ENCODE data around the gene MMAA. TPM values are rescaled to one million over a fixed set of nuclear protein-coding genes. Genes with fewer than 3 reads are reported as not detected.

Gene MMAA
- total RNA-seq, 1 donor from 2014 or later: 2.3 TPM

DNA sequence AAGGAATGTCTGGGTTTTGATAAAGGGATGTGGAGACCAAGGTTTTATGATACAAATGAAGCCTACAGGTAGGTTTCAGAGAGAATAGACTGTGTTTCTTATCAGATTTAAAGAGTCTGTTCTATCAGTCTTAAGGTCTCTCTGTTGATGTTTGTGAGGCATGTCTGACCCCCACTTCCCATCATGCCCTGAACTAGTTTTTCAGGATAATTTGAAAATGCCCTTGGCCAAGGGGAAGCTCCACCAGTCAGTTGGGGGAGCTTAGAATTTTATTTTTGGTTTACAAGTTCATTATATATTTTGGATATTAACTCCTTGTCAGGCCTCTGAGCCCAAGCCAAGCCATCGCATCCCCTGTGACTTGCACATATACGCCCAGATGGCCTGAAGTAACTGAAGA lies 79.3 kb downstream of the MMAA start:
- Histone ChIP-seq H2AFZ (replicated peaks) (no peak overlapping the region), H3F3A (ENCODE audit: low read depth) (no peaks in the 10 kb centered on the region), H3K27ac (no peak overlapping the region), H4K20me1 (ENCODE audit: low read depth) (no peaks in the 10 kb centered on the region), H3K79me2 (ENCODE audit: low read depth) (no peaks in the 10 kb centered on the region), H3K9me3 (ENCODE audit: low read depth) (no peaks in the 10 kb centered on the region), H3K4me1 (no peaks in the 10 kb centered on the region), H3K9ac (no peak overlapping the region), H3K4me2 (no peak overlapping the region), H3K4me3 (no peak overlapping the region), H3K36me3 (no peaks in the 10 kb centered on the region), H3K27me3 (no peaks in the 10 kb centered on the region)
- H3K36me3 Mint-ChIP-seq: no peaks in the 10 kb centered on the region
- H3K27ac Mint-ChIP-seq: no peak overlapping the region
- no peaks in the 10 kb centered on the region for H3K4me1 Mint-ChIP-seq
- peaks cover 15% of the 10 kb centered on the region for H3K9me3 Mint-ChIP-seq
- peaks cover 5% of the 10 kb centered on the region for H3K27me3 Mint-ChIP-seq (ENCODE audit: insufficient read depth, low read depth)
- no peak for DNase-seq (ENCODE audit: low spot score)
- TF ChIP-seq, protein P1, sequence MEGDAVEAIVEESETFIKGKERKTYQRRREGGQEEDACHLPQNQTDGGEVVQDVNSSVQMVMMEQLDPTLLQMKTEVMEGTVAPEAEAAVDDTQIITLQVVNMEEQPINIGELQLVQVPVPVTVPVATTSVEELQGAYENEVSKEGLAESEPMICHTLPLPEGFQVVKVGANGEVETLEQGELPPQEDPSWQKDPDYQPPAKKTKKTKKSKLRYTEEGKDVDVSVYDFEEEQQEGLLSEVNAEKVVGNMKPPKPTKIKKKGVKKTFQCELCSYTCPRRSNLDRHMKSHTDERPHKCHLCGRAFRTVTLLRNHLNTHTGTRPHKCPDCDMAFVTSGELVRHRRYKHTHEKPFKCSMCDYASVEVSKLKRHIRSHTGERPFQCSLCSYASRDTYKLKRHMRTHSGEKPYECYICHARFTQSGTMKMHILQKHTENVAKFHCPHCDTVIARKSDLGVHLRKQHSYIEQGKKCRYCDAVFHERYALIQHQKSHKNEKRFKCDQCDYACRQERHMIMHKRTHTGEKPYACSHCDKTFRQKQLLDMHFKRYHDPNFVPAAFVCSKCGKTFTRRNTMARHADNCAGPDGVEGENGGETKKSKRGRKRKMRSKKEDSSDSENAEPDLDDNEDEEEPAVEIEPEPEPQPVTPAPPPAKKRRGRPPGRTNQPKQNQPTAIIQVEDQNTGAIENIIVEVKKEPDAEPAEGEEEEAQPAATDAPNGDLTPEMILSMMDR (IDR thresholded peaks at IDR 0.05): no peak
- no peak for TF ChIP-seq EZH2phosphoT487 (IDR thresholded peaks at IDR 0.05)
- no peak overlapping the region for H3K4me3 Mint-ChIP-seq

DNA sequence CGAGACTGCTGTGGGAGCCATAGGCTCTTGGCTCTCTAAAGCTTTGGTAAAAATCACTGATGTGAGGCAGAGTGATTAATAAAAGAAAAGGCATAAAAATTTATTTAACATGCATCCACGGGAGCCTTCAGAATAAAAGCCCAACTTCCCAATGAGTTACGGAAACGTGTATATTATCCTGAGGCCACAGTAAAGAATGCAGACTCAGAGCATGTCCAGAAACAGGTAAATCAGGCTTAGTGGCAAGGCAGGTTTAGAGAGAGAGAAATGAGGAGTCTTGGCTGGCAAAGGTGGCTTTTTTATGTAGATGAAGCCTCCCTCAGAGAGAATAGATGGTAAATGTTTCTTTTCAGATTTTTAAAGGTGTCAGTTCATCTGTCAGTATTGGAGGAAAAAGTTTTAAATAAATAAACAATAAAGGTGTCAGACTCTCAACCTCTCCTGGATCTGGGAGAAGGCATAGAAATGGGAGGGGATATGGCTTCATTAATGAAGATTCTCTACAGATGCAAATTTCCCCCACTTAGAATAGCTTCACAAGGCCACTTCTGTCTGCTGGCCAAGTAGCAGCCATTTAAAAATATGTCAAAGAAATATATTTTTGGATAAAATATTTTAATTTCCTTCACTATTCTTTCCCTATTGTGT lies 84.8 kb downstream of the MMAA start:
- no peak overlapping the region for H3K4me3 Mint-ChIP-seq
- Histone ChIP-seq H3K36me3 (no peaks in the 10 kb centered on the region), H3K79me2 (ENCODE audit: low read depth) (no peaks in the 10 kb centered on the region), H2AFZ (replicated peaks) (no peak overlapping the region), H4K20me1 (ENCODE audit: low read depth) (no peaks in the 10 kb centered on the region), H3K9me3 (ENCODE audit: low read depth) (no peaks in the 10 kb centered on the region), H3K9ac (no peak overlapping the region), H3K4me3 (no peak overlapping the region), H3K4me2 (no peak overlapping the region), H3K4me1 (no peaks in the 10 kb centered on the region), H3K27ac (no peak overlapping the region), H3K27me3 (no peaks in the 10 kb centered on the region), H3F3A (ENCODE audit: low read depth) (no peaks in the 10 kb centered on the region)
- no peak for DNase-seq (ENCODE audit: low spot score)
- H3K27ac Mint-ChIP-seq: no peak overlapping the region
- peaks cover 3% of the 10 kb centered on the region for H3K27me3 Mint-ChIP-seq (ENCODE audit: insufficient read depth, low read depth)
- H3K4me1 Mint-ChIP-seq: no peaks in the 10 kb centered on the region
- TF ChIP-seq, protein P1 (IDR thresholded peaks at IDR 0.05): no peak
- TF ChIP-seq EZH2phosphoT487 (IDR thresholded peaks at IDR 0.05): no peak
- no peak for TF ChIP-seq EZH2 (IDR thresholded peaks at IDR 0.05)
- H3K36me3 Mint-ChIP-seq: no peaks in the 10 kb centered on the region
- H3K9me3 Mint-ChIP-seq: peaks cover 5% of the 10 kb centered on the region

DNA sequence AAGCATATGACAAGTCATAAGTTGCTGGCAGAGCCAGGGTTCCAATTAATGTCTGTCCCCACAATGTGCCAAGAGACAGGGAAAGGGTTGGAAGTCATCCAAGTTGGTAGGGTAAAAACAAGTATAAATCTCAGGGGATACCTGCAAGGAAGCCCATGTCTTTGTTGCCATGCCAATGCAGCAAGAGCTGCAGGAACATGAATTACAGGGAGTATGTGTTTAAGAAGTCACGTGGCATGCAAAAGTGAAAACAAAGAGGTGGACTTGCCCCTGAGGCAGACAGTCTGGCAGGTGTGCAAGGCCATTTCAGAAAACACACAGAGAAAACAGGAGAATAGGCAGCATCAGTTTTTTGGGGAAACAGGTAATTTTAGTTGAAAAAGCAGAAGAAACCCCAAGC lies 90.2 kb downstream of the MMAA start:
- no peaks in the 10 kb centered on the region for H3F3A ChIP-seq (ENCODE audit: low read depth)
- Mint-ChIP-seq H3K9me3 (peaks cover 30% of the 10 kb centered on the region), H3K4me3 (no peak overlapping the region), H3K36me3 (peaks cover 2% of the 10 kb centered on the region), H3K27ac (no peak overlapping the region), H3K4me1 (no peaks in the 10 kb centered on the region), H3K27me3 (ENCODE audit: insufficient read depth, low read depth) (no peaks in the 10 kb centered on the region)
- H3K79me2 ChIP-seq (ENCODE audit: low read depth): no peaks in the 10 kb centered on the region
- H3K36me3 ChIP-seq: no peaks in the 10 kb centered on the region
- H4K20me1 ChIP-seq (ENCODE audit: low read depth): no peaks in the 10 kb centered on the region
- no peak overlapping the region for H3K4me2 ChIP-seq
- no peaks in the 10 kb centered on the region for H3K4me1 ChIP-seq
- H3K27me3 ChIP-seq: no peaks in the 10 kb centered on the region
- no peak overlapping the region for H3K27ac ChIP-seq
- no peak overlapping the region for H2AFZ ChIP-seq (replicated peaks)
- H3K9ac ChIP-seq: no peak overlapping the region
- no peak overlapping the region for H3K4me3 ChIP-seq
- no peak for DNase-seq (ENCODE audit: low spot score)
- no peaks in the 10 kb centered on the region for H3K9me3 ChIP-seq (ENCODE audit: low read depth)
- no peak for TF ChIP-seq EZH2 (IDR thresholded peaks at IDR 0.05)
- TF ChIP-seq, protein P1 (IDR thresholded peaks at IDR 0.05): no peak
- TF ChIP-seq EZH2phosphoT487 (IDR thresholded peaks at IDR 0.05): no peak

Other genes with a start within 250 kb of the MMAA start
- gene SMAD1, start 137.5 kb upstream of the MMAA start, total RNA-seq (ENCODE audit: low replicate concordance): 31.6 and 44.3 TPM in 2 replicates
- gene C4orf51, start 60.8 kb downstream of the MMAA start, total RNA-seq (ENCODE audit: low replicate concordance): not detected in 2 replicates